ENCODE measurements around the gene PTPRF.

DNA sequence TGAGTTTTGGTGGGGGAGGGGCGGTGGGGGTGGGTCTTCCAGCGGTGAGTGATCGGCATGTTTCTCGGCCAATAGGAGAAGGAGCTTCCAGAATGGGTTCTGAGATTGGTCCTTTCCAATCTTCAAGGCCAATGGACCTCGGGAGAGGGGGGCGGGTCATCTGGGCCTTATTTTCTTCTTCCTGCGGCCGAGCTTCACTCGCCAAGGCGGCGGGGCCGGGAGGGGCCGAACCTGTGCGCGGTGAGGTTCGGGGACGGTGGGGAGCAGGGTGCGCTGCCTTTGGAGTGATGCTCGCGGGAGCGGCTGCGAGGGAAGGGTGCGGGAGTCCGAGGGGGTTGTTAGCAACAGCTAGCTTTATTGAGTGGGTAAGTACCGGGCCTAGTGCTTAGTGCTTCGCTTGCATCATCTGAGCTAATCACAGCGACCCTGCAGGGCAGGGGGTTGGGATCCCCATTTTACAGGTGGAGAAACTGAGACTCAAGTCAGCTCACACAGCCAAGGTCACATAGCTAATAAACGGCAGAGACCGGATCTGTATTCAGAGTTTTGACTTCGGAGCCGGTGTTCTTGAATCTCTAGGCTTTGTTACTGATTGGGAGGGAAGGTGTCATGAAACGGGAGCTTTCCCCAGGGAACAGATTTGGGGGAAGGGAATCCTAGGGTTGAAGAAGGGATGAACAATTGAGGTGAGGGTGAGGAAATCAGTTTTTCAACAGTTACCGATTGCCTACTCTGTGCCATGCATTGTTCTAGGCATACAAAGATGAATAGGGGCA, 119.8 kb downstream of the PTPRF start:
- no peak for TF ChIP-seq CTCF (IDR thresholded peaks at IDR 0.05)
- TF ChIP-seq POLR2A (IDR thresholded peaks at IDR 0.05), result peak; percentile 54

Data from ovary (tissue), 3 donors.